ENCODE measurements around the gene SPECC1.
"Not testable (repeated sequence)": the region's sequence is repeated elsewhere in the genome, so short reads cannot be mapped to it uniquely, and the experiment has no call there.

The SPECC1 gene

GRCh38 chr17:20213449-20213848 lies 204.3 kb downstream of the SPECC1 start:
- FAIRE-seq = no peak

DNA sequence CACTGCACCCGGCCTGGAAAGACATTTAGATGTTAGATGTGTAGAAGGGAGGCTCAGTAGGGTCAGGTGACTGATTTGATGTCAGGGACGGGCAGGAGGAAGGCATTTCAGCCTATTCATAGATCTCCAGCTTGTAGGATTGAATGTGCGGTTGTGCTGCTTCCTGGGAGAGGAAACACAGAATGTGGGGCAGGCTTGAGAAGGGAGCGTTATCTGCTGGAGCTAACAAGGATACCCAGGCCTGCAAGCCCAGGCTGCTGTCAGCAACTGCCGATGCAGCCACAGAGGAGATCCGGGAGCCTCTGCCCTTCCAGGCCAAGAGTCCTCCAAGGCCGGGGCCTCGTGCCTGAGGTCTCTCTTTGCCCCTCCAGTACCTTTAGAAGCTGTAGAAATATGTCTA lies 205.6 kb downstream of the SPECC1 start:
- FAIRE-seq = no peak

DNA sequence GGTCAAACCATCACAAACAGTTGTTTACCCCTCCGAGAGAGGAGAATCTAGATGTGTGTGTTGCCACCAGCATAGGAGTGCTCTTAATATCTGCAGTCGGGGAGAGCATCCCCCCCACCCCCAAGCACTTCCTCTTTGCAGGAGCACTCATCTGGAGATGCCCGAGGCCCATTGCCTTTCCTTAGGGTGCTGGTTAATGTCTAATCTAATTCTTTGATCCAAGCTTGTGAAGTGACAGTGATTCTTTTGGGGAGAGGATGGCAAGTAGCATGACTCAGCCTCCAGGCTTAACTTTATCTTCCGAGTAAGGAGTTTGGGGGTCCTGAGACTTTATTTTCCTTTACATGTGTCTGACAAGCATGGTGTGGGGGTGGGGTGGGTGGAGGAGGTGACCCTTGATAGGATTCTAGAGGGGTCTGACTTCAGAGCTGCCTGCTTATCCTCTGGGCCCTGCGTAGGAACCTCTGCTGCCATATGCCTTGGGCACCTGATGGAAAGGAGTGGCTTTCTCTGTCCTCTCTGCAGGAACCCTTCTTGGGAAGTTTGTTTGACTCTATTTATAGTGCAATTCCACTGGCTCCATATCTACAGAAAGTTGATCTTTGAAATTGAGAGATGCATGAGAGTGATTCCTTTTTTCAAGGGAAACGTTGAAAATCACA lies 207.1 kb downstream of the SPECC1 start:
- no peak for FAIRE-seq

DNA sequence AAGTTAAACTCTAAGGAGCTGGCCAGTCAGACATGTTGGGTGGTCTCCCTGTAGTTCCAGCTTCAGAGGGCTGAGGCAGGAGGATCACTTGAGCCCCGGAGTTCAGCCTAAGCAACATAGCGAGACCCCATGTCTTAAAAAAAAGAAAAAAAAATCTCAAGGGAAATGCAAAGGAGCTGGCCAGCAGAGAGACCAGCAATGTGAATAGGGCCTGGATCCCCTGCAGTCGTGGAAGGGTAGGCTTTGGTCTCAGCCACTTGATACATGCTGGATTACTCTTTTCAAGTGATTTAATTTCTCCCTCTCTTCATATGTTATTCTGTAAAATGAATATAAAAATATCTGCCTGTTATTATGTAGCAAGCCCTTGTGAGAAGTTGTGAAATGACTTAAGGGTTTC lies 207.7 kb downstream of the SPECC1 start:
- no peak for FAIRE-seq

- no peak for FAIRE-seq
These were observed 208.5 kb downstream of the SPECC1 start for GRCh38 chr17:20217677-20218076.

DNA sequence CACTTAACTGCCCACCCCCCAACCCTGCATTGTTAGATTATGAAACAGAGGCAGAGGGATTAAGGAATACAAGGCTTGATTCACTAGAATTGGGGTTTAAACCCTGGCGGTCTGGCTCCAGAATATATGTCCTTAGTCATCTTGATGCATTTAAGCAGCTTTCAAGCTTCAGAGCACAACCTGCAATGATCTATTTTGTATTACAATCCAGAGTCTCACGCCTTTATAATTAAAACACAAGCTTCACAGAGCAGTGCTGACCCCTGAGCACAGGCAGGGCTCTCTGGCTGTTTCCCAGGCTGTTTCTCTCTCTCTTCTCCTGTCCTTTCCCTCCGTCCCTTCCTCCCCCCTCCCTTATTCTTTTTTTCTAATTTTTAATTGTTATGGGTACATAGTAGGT lies 209.1 kb downstream of the SPECC1 start:
- no peak for FAIRE-seq

- FAIRE-seq = no peak
These were observed 214.7 kb downstream of the SPECC1 start for GRCh38 chr17:20223808-20224328.

DNA sequence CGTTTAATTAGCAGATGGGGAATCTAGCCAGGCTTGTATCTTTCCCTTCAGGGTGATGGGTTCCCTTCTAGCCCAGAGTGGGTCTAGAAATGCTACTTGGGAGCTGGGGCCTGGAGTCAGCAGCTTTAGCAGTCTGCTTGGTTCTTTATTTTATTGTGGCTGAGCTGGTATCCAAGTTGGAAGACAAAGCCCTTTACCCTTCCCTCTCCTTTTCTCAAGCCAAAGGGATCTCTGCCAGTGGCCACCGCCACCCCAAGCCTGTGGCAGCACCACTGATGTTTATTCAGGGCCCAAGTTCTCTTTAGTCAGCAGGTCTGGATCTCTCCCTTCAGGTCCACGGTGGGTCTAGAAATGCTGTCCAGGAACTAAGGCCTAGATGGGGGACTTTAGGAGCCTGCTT lies 215.2 kb downstream of the SPECC1 start:
- no peak for FAIRE-seq

DNA sequence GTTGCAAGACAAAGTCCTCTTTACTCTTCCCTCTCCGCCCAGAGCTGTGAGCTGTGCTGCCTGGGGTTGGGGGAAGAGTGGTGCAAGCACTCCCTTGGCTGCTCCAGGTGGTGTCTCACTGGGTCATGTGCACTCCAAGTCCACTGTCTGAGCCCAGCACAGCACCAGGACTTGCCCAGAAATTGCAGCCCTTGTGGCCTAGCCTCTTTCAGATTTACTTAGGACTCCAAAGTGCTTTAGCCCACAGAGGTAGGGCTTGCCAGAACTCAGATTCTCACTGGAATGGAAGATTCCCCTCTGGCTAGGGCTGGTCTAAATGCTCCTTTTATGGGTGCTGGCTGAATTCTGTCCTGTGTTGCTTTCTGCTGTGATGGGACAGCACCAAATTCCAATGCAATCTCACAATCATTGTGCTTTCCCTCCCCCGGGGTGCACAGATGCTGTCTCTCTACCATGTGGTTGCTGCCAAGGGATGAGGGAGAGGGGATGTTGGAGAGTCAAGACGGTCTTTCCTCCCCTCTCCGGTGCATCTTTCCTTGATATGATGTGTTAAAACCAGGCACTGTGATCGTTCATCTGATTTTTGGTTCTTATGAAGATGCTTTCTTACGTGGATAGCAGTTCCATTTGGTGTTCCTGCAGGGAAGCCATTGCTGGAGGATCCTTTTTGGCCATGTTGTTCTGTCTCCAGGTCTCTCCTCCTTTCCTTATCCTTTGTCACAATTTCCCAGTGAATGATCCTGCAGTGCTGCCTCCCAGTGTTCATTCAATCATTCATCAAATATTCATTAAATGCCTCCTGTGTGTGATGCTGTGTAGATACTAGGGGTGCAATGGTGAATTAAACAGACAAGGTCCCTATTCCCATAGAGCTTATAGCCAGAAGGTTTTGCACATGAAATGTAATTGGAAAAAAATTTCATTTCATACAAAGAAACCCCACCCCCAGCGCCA lies 216.3 kb downstream of the SPECC1 start:
- FAIRE-seq = no peak

DNA sequence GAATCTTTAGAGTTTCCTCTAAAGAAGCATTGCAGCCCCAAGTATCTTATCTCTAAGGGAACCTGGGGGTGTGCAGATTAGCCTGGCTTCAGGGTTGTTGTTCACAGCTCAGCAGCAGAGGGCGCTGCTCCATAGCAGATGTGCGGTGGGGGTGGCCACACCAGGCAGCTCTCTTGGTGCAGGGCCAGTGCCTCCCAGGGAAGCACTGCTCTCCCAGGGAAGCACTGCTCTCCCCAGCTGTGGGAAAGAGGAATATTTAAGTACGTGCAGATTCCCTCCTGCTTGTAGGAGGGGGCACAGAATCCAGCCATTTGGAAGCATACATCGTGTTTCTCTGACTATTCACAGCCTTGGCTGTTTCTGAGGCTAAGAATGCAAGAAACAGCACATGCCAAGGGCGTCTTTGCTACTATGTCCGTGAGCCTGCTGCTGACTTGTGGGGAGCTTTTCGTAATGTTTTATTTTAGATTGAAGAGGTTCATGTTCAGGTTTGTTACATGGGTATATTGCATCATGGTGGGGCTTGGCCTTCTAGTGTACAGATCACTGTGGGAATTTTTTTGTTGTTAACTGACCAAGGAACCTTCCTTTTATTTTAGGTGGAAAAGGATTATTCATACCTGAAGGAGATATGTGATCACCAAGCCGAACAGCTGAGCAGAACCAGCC lies 217.8 kb downstream of the SPECC1 start:
- no peak for FAIRE-seq

- FAIRE-seq = not testable (repeated sequence)
These were observed 218.7 kb downstream of the SPECC1 start for GRCh38 chr17:20227720-20228370.

- no peak for FAIRE-seq
These were observed 219.3 kb downstream of the SPECC1 start for GRCh38 chr17:20228410-20228809.

DNA sequence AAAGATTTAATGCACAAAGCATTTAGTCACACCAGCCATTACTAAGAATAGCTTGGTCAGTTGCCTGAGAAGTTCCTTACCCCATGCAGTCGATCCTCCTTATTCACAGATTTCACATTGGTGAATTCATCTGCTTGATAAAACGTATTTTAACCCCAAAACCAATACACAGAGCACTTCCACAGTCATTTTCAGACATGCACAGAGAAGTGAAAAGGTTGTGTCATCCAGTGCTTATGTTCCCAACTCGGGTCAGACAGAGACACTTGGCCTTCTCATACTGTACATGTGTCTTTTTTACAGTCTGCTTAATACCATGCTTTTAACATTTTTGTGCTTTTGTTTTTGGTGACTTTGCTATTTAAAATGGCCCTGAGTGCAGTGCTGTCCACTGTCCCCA lies 219.7 kb downstream of the SPECC1 start:
- no peak for FAIRE-seq

DNA sequence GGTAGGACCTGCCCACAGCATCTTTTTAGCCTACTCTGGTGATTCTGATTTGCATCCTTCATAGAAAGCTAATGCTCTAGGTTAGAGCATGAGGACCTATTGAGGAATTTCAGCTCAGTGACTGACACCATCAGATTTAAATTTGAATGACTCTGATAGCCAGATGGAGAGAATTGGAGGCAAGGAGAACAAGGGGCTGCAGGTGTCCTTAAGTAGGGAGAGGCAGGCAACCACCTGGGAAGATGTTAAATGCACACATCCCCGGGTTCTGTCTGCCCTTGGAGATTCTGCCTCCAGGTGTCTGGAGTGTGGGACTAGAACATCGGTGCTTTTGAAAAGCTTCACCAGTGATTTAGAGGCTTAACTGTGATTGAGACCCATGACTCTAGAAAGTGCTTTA lies 221.8 kb downstream of the SPECC1 start:
- no peak for FAIRE-seq

DNA sequence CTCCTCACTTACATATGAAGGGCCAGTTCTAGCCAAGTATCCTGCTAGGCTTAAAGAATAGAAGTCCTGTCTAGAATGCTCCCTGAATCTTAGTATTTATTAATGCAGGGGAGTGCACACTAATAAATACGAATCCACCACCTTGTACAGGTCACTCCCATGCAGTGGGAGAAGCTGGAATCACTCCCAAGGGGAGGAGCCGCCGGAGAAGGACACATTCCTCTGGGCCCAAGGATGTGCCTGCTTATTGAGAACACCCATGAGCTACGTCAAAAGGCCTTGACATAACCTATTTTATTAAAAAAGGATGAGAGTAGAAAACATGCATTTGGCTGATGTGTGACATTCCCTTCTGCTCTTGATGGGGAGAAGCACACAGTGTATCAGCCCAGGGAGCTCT lies 223.5 kb downstream of the SPECC1 start:
- FAIRE-seq = no peak

DNA sequence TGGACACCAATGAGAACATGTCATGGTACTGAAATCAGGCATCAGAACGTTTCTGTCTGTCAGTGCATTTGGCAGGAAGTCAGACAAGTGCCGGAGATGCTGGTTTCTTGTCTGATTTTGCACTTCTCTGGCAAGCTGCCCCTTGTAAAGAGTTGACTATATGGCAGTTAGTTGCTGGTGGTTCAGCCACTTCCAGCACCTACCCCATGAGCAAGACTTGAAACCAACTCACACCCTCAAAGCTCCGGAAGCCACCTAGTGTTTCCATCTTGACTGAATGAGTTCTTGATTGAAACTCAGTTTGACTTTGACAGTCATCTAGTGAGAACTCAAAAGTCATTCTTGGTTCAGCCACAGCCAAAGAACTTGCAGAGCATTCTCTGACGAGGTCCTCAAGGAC lies 225.1 kb downstream of the SPECC1 start:
- no peak for FAIRE-seq

DNA sequence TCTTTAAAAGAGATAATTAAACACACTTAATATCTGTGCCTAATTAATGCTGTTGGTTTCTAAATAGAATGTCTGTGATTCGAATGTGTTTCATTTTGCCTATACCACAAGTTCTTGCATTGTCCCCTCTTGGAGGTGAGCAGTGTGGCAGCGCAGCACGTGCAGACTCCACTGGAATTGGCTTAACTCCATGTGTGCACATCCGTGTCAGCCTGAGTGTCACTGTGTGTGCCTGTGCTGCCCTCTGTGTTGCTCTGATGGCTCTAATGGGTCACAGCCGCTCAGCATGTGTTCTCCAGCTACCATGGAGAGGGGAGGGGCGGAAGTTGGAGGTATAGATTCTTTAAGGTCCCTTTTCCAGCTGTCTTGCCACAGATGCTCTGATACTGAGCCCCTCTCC lies 226.6 kb downstream of the SPECC1 start:
- FAIRE-seq = no peak

- FAIRE-seq = no peak
These were observed 227.5 kb downstream of the SPECC1 start for GRCh38 chr17:20236578-20237227.

DNA sequence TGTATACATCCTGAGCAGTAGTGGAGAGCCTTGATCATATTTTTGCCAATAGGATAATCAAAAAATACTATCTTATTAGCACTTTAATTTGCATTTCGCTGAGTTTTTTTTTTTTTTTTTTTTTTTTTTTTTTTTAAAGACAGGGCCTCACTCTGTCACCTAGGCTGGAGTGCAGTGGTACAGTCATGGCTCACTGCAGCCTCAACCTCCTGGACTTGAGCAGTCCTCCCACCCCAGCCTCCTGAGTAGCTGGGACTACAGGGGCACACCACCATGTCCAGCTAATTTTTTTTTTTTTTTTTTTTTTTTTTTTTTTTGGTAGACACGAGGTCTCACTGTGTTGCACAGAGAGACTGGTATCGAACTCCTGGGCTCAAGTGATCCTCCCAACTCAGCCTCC lies 230.6 kb downstream of the SPECC1 start:
- FAIRE-seq = not testable (repeated sequence)

- no peak for FAIRE-seq
These were observed 232.7 kb downstream of the SPECC1 start for GRCh38 chr17:20241855-20242254.

DNA sequence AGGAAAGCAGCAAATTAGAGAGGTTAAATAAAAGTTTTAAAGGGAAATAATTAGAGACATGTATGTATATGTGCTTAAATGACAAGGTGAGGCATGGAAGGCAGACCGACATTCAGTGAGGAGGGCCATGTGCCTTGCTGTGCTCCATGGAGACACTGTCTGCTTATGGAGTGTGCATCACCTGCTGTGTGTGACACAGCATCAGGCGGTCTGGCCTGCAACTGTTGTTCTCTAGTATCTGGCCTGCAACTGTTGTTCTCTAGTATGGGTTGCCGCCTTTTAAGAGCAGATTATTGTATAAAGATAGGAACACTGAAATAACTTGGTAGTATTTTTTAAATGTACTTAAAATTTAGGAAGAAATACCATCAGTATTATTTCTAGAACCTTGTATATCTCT lies 233.1 kb downstream of the SPECC1 start:
- no peak for FAIRE-seq

DNA sequence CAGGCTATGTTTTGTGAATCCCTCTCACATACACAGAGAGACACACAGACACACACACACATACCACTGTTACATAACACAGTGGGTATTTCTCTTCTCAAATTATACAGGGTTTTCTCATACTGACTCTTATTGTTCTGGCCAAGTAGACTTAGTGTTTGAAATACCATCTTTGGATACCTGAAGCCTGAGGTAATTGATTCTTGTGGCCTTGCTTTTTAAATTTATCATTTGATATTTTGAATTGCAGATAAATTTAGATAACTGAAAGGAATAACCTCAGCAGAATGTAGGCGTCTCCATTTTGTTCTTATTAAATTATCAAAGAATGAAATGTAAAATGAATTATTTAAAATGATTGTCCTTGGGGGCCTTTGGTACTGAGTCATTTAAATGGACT lies 234.4 kb downstream of the SPECC1 start:
- FAIRE-seq = no peak

All from endometrium (tissue), 2 donors.